ENCODE measurements around the gene GALNS. TPM values are rescaled to one million over a fixed set of nuclear protein-coding genes. Genes with fewer than 3 reads are reported as not detected.
"Not testable (repeated sequence)": the region's sequence is repeated elsewhere in the genome, so short reads cannot be mapped to it uniquely, and the experiment has no call there.

GALNS gene
- total RNA-seq, 1 donor from 2014 or later, result 61.4 TPM

DNA sequence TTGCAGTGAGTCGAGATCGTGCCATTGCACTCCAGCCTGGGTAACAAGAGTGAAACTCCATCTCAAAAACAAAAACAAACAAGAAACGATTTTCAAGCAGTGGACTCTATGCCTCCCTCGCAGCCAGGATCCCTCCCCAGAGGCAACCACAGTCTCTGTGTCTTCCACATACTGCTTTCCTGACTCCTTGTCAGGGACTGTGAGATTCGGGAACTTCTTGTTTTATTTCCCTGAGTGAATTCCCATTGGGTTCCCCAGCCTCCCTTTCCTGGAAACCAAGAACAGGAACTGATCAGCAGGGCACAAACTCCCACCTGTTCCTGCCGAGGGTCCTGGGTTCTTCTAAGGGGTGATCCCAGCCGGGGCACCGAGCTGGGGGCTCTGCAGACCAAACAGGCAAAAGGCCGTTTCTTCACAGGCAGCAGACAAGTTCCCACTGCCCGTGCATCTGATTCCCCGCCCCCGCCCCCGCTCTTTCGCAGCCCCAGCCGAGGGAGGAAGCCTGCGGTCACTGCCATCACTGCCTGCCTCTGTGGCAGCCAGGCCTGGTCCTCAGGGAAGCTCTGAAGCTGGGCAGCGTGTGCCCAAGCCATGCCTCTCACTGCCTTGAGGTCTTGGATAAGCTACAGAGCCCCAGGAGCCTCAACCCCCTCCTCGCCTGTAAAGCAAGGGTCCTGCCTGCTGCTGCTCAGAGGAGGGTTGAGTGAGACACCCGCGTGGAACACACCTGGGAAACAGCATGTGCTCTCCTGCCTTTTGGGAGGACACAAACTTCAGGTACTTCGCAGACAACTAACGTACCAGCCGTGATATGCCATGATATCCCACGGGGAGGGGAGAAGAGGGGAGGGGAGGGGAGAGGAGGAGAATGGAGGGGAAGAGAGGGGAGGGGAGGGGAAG is 66.2 kb downstream of the GALNS start:
- Histone ChIP-seq H3K9me3 (no peaks in the 10 kb centered on the region), H3K27me3 (no peaks in the 10 kb centered on the region), H3K4me3 (no peak overlapping the region), H3K27ac (no peak overlapping the region), H3K36me3 (no peaks in the 10 kb centered on the region), H3K4me1 (peaks cover 3% of the 10 kb centered on the region)
- intact Hi-C loops (cut with DNase I), result no loop called here
- TF ChIP-seq, protein P1, sequence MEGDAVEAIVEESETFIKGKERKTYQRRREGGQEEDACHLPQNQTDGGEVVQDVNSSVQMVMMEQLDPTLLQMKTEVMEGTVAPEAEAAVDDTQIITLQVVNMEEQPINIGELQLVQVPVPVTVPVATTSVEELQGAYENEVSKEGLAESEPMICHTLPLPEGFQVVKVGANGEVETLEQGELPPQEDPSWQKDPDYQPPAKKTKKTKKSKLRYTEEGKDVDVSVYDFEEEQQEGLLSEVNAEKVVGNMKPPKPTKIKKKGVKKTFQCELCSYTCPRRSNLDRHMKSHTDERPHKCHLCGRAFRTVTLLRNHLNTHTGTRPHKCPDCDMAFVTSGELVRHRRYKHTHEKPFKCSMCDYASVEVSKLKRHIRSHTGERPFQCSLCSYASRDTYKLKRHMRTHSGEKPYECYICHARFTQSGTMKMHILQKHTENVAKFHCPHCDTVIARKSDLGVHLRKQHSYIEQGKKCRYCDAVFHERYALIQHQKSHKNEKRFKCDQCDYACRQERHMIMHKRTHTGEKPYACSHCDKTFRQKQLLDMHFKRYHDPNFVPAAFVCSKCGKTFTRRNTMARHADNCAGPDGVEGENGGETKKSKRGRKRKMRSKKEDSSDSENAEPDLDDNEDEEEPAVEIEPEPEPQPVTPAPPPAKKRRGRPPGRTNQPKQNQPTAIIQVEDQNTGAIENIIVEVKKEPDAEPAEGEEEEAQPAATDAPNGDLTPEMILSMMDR (IDR thresholded peaks at IDR 0.05), result no peak
- TF ChIP-seq POLR2AphosphoS5 (IDR thresholded peaks at IDR 0.05; ENCODE audit: insufficient read depth in 1 of 2, low read depth in 1 of 2), result no peak
- no peak for TF ChIP-seq POLR2A (IDR thresholded peaks at IDR 0.05)
- DNase-seq (ENCODE audit: extremely low spot score in 2 of 2), result no peak

DNA sequence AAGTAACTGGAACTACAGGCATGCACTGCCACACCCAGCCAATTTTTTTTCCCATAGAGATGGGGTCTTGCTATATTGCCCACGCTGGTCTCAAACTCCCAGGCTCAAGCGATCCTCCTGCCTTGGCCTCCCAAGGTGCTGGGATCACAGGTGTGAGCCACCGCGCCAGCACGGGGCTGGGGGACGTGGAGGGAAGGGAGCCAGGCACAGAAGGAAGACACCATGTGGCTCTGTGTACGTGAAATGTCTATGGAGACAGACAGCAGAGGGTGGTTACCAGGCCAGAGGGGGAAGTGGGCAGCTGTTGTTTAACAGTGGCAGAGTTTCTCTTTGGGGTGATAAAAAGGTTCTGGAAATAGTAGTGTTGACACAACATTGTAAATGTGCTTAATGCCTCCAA is 67.2 kb downstream of the GALNS start:
- H3K27me3 ChIP-seq, result no peaks in the 10 kb centered on the region
- H3K4me1 ChIP-seq, result peaks cover 5% of the 10 kb centered on the region
- no peak overlapping the region for H3K4me3 ChIP-seq
- no peak for DNase-seq (ENCODE audit: extremely low spot score in 2 of 2)
- no peaks in the 10 kb centered on the region for H3K9me3 ChIP-seq
- H3K36me3 ChIP-seq, result no peaks in the 10 kb centered on the region
- TF ChIP-seq POLR2AphosphoS5 (IDR thresholded peaks at IDR 0.05; ENCODE audit: insufficient read depth in 1 of 2, low read depth in 1 of 2) (no peak), POLR2A (IDR thresholded peaks at IDR 0.05) (no peak)
- TF ChIP-seq, protein P1 (IDR thresholded peaks at IDR 0.05), result no peak
- intact Hi-C loops (cut with DNase I), result no loop called here
- no peak overlapping the region for H3K27ac ChIP-seq

DNA sequence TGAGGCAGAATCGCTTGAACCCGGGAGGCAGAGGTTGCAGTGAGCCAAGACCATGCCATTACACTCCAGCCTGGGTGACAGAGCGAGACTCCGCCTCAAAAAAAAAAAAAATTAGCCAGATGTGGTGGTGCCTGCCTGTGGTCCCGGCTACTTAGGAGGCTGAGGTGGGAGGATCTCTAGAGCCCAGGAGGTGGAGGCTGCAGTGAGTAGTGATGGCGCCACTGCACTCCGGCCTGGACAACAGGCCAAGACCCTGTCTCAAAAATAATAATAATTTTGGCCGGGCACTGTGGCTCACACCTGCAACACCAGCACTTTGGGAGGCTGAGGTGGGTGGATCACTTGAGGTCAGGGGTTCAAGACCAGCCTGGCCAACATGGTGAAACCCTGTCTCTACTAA is 68.0 kb downstream of the GALNS start:
- H3K9me3 ChIP-seq; DNase-seq (ENCODE audit: extremely low spot score in 2 of 2); intact Hi-C loops (cut with DNase I): not testable (repeated sequence)

DNA sequence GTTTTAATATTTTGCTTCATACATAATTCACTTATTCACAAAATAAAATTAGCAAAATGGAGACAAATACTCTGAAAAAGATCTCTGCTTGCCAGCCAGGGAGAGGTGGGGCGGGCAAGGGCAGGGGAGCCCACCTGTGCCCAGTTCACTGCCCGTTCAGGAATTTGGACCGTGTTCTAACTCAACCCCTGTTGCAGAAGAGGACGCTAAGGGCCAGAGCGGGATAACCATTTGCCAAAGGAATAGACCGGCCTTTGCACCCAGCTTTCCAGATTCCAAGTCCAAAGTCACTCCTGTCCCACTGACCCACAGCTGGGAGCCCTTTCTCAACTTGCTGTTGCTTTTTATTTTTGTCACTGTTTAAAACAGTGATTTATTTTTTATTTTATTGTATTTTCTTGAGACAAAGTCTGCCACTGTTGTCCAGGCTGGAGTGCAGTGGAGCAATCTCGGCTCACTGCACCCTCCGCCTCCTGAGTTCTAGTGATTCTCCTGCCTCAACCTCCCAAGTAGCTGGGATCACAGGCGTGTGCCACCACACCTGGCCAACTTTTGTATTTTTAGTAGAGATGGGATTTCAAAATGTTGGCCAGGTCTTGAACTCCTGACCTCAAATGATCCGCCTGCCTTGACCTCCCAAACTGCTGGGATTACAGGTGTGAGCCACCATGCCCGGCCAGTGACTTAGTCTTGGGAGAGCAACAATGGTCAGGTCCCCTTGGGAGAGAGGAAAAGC is 69.0 kb downstream of the GALNS start:
- no peak for TF ChIP-seq POLR2A (IDR thresholded peaks at IDR 0.05)
- TF ChIP-seq, protein P1 (IDR thresholded peaks at IDR 0.05), result no peak
- TF ChIP-seq POLR2AphosphoS5 (IDR thresholded peaks at IDR 0.05; ENCODE audit: insufficient read depth in 1 of 2, low read depth in 1 of 2), result no peak
- no peaks in the 10 kb centered on the region for H3K36me3 ChIP-seq
- intact Hi-C loops (cut with DNase I), result no loop called here
- H3K27ac ChIP-seq, result no peak overlapping the region
- no peak overlapping the region for H3K4me3 ChIP-seq
- no peaks in the 10 kb centered on the region for H3K27me3 ChIP-seq
- no peaks in the 10 kb centered on the region for H3K9me3 ChIP-seq
- no peak for DNase-seq (ENCODE audit: extremely low spot score in 2 of 2)
- peaks cover 20% of the 10 kb centered on the region for H3K4me1 ChIP-seq

More for the DNA sequence above, 68.0 kb downstream of the GALNS start:
- H3K4me3 ChIP-seq, H3K4me1 ChIP-seq, H3K27ac ChIP-seq, H3K27me3 ChIP-seq, H3K36me3 ChIP-seq: not testable (repeated sequence)

DNA sequence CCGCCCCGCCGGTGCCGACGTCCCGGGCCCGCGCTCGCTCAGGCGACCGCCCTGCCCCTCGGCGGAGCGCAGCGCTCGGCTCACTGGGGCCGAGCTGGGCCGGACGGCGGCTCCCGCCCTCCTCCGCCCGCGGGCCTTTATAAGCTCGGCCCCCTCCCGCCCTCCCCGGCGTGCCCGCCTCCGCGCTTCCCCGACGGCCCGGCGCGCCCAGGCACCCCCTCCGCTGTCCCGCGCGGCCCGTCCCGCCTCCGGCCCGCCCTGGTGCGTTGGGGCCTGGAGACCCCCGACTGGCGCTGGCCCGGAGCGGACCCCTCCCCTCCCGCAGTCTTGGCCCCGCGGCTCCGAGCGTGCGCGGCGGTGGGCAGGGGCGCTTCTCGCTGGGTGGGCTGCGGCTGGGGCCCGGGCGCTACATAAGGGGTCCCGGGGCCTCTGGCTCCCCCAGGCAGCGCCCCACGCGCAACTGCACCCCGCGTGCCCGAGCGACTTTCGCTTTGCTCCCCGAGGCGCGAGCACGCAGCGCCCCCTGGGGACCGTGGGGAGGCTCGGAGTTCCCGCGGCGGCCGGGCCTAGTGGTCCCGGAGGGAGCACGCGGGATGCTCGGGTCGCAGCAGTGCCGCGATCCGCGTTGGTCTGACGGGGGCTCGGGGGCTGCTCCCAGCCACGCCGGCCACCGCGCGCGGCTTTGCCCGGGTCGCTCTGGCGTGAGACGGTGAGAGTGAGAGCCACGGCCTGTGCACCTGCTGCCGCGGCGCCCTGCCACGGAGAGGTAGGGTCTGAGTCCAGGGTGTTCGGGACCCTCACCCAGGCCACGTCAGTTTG is 71.4 kb downstream of the GALNS start, which contains the start of gene PIEZO1:
PIEZO1 (minus strand) TSS at position 115 of the 819 bp plus-strand sequence. CDS start 256 bp downstream, outside the sequence.
- TF ChIP-seq, protein P1 (IDR thresholded peaks at IDR 0.05), result peak; percentile 93 to 95 (median 94)
- TF ChIP-seq POLR2A (IDR thresholded peaks at IDR 0.05) (peak in 1 of 2 donors; percentile 56), POLR2AphosphoS5 (IDR thresholded peaks at IDR 0.05; ENCODE audit: insufficient read depth in 1 of 2, low read depth in 1 of 2) (peak in 1 of 2 donors; percentile 36)
- peaks cover 44% of the 10 kb centered on the region for H3K4me1 ChIP-seq

More for the DNA sequence above, 71.4 kb downstream of the GALNS start, which contains the start of gene PIEZO1:
- DNase-seq (ENCODE audit: extremely low spot score in 2 of 2), result no peak
- H3K9me3 ChIP-seq, result no peaks in the 10 kb centered on the region
- peak within 1 kb of the TSS; percentile 96 for H3K27ac ChIP-seq
- intact Hi-C loops (cut with DNase I), result loop anchor here (2.0 kb wide), 1 partner anchor 47 kb away; no protein-coding TSS in a partner anchor
- H3K36me3 ChIP-seq, result no peaks in the 10 kb centered on the region
- H3K4me3 ChIP-seq, result peak within 1 kb of the TSS; percentile 72 to 95
- no peaks in the 10 kb centered on the region for H3K27me3 ChIP-seq

All from vagina (tissue), 2 donors.